ENCODE results near the gene SELENBP1. TPM values are rescaled to one million over a fixed set of nuclear protein-coding genes. Genes with fewer than 3 reads are reported as not detected.

Gene SELENBP1
- total and polyA plus RNA-seq, 11 donors, result 14.3 to 97.8 (median 37.9) TPM

- no peak for ATAC-seq
- intact Hi-C loops (cut with DNase I), result loop anchor here in 2 of 10 donors (10.0 kb wide), 2 partner anchors 101 to 211 kb away; partner anchors contain the start of genes PIP5K1A (in 1 of the 2) and VPS72 (in 1 of the 2)
- peaks cover 3 to 100% (median 100%) of the 10 kb centered on the region in 9 donors for H3K36me3 ChIP-seq
- H3K27me3 ChIP-seq, result no peaks in the 10 kb centered on the region
- no peak for TF ChIP-seq POLR2A (IDR thresholded peaks at IDR 0.05)
- TF ChIP-seq CTCF (IDR thresholded peaks at IDR 0.05), result no peak
- WGBS, 4 donors, result 79 to 89% (median 87%) methylated on average over 8 of the region's 8 CpGs
- H3K4me3 ChIP-seq, result no peak overlapping the region
- peaks cover 0 to 9% (median 1%) of the 10 kb centered on the region in 12 donors for H3K4me1 ChIP-seq
- no peak for DNase-seq
- no peaks in the 10 kb centered on the region for H3K9me3 ChIP-seq
- no peak overlapping the region for H3K27ac ChIP-seq
Measured at GRCh38 chr1:151406176-151406575, 33.7 kb upstream of the SELENBP1 start.

GRCh38 chr1:151405187-151405951, 32.9 kb upstream of the SELENBP1 start:
- H3K4me3 ChIP-seq, result no peak overlapping the region
- intact Hi-C loops (cut with DNase I), result loop anchor here in 2 of 10 donors (10.0 kb wide), 2 partner anchors 101 to 211 kb away; partner anchors contain the start of genes PIP5K1A (in 1 of the 2) and VPS72 (in 1 of the 2)
- ATAC-seq, result peak; percentile 40 to 67 (median 57)
- no peak for TF ChIP-seq CTCF (IDR thresholded peaks at IDR 0.05)
- no peak for TF ChIP-seq POLR2A (IDR thresholded peaks at IDR 0.05)
- DNase-seq, result peak in 1 of 5 donors; percentile 48
- no peaks in the 10 kb centered on the region for H3K9me3 ChIP-seq
- H3K27ac ChIP-seq, result no peak overlapping the region
- no peaks in the 10 kb centered on the region for H3K27me3 ChIP-seq
- peaks cover 3 to 18% (median 9%) of the 10 kb centered on the region in 12 donors for H3K4me1 ChIP-seq
- WGBS, 4 donors, result 70 to 80% (median 74%) methylated on average over 8 to 13 of the region's 13 CpGs
- peaks cover 3 to 100% (median 100%) of the 10 kb centered on the region in 9 donors for H3K36me3 ChIP-seq

GRCh38 chr1:151403612-151404011, 31.1 kb upstream of the SELENBP1 start:
- no peak for ATAC-seq
- Histone ChIP-seq H3K4me3 (no peak overlapping the region), H3K27ac (no peak overlapping the region), H3K36me3 (peaks cover 0 to 85% (median 83%) of the 10 kb centered on the region in 9 donors), H3K9me3 (no peaks in the 10 kb centered on the region), H3K4me1 (peaks cover 3 to 22% (median 14%) of the 10 kb centered on the region in 12 donors), H3K27me3 (no peaks in the 10 kb centered on the region)
- 85 to 94% (median 89%) methylated on average over 3 of the region's 3 CpGs for WGBS, 4 donors
- no peak for DNase-seq
- intact Hi-C loops (cut with DNase I), result loop anchor here in 3 of 10 donors (5.0 to 10.0 kb wide), 3 partner anchors 99 to 209 kb away; partner anchors contain the start of genes PIP5K1A (in 1 of the 3) and VPS72 (in 1 of the 3)
- TF ChIP-seq CTCF (IDR thresholded peaks at IDR 0.05) (no peak), POLR2A (IDR thresholded peaks at IDR 0.05) (no peak)

GRCh38 chr1:151402764-151403163, 30.3 kb upstream of the SELENBP1 start:
- H3K9me3 ChIP-seq, result no peaks in the 10 kb centered on the region
- intact Hi-C loops (cut with DNase I), result loop anchor here in 3 of 10 donors (5.0 to 10.0 kb wide), 3 partner anchors 98 to 208 kb away; partner anchors contain the start of genes PIP5K1A (in 1 of the 3) and VPS72 (in 1 of the 3)
- peaks cover 3 to 22% (median 14%) of the 10 kb centered on the region in 12 donors for H3K4me1 ChIP-seq
- 62 to 74% (median 70%) methylated on average over 2 of the region's 2 CpGs for WGBS, 4 donors
- H3K36me3 ChIP-seq, result peaks cover 0 to 76% (median 75%) of the 10 kb centered on the region in 9 donors
- H3K27me3 ChIP-seq, result no peaks in the 10 kb centered on the region
- TF ChIP-seq CTCF (IDR thresholded peaks at IDR 0.05), result no peak
- TF ChIP-seq POLR2A (IDR thresholded peaks at IDR 0.05), result no peak
- H3K27ac ChIP-seq, result no peak overlapping the region
- DNase-seq, result no peak
- no peak overlapping the region for H3K4me3 ChIP-seq
- ATAC-seq, result no peak
